Measurements from ENCODE around the gene CPT1A.
A peak's percentile ranks its signal among the peaks of the same experiment; 100 is the strongest.

The CPT1A gene

GRCh38 chr11:68766786-68767185, 74.9 kb downstream of the CPT1A start:
- DNase-seq (ENCODE audit: low spot score) = no peak
- TF ChIP-seq CTCF (IDR thresholded peaks at IDR 0.05; ENCODE audit: extremely low read depth, insufficient read depth, missing control alignments) = no peak
- in situ Hi-C loops (cut with MboI; ENCODE audit: low pct_unique_long_range_greater_than_20kb, low sequenced_read_pairs, unreplicated experiment) = no loop called here

GRCh38 chr11:68764746-68765145, 77.0 kb downstream of the CPT1A start:
- in situ Hi-C loops (cut with MboI; ENCODE audit: low pct_unique_long_range_greater_than_20kb, low sequenced_read_pairs, unreplicated experiment) = no loop called here
- DNase-seq (ENCODE audit: low spot score) = no peak
- TF ChIP-seq CTCF (IDR thresholded peaks at IDR 0.05; ENCODE audit: extremely low read depth, insufficient read depth, missing control alignments) = no peak

GRCh38 chr11:68763926-68764657, 77.6 kb downstream of the CPT1A start:
- no peak for DNase-seq (ENCODE audit: low spot score)
- peak; percentile 21 for TF ChIP-seq CTCF (IDR thresholded peaks at IDR 0.05; ENCODE audit: extremely low read depth, insufficient read depth, missing control alignments)
- in situ Hi-C loops (cut with MboI; ENCODE audit: low pct_unique_long_range_greater_than_20kb, low sequenced_read_pairs, unreplicated experiment) = no loop called here

GRCh38 chr11:68763181-68763721, 78.5 kb downstream of the CPT1A start:
- DNase-seq (ENCODE audit: low spot score) = no peak
- TF ChIP-seq CTCF (IDR thresholded peaks at IDR 0.05; ENCODE audit: extremely low read depth, insufficient read depth, missing control alignments) = no peak
- in situ Hi-C loops (cut with MboI; ENCODE audit: low pct_unique_long_range_greater_than_20kb, low sequenced_read_pairs, unreplicated experiment) = no loop called here

GRCh38 chr11:68762481-68762880, 79.2 kb downstream of the CPT1A start:
- in situ Hi-C loops (cut with MboI; ENCODE audit: low pct_unique_long_range_greater_than_20kb, low sequenced_read_pairs, unreplicated experiment) = no loop called here
- DNase-seq (ENCODE audit: low spot score) = no peak

GRCh38 chr11:68761801-68762200, 79.9 kb downstream of the CPT1A start:
- TF ChIP-seq CTCF (IDR thresholded peaks at IDR 0.05; ENCODE audit: extremely low read depth, insufficient read depth, missing control alignments) = no peak
- in situ Hi-C loops (cut with MboI; ENCODE audit: low pct_unique_long_range_greater_than_20kb, low sequenced_read_pairs, unreplicated experiment) = no loop called here
- DNase-seq (ENCODE audit: low spot score) = no peak

More at GRCh38 chr11:68762481-68762880, 79.2 kb downstream of the CPT1A start:
- TF ChIP-seq CTCF (IDR thresholded peaks at IDR 0.05; ENCODE audit: extremely low read depth, insufficient read depth, missing control alignments) = no peak

Measured in GM13977 (cell line).